Right lobe of liver (tissue), 6 donors: ENCODE measurements around the gene RAB35. TPM values are rescaled to one million over a fixed set of nuclear protein-coding genes. Genes with fewer than 3 reads are reported as not detected.

Source experiments
- ATAC-seq, 4 donors: fragments of 200-7000 bp; cut with Tn5 transposase; one replicate each; pipeline ENCODE4 v1.9.1; 2020; ENCODE audit warnings: mild to moderate bottlenecking in 4 of 4, moderate library complexity in 4 of 4
- DNase-seq, 3 donors: peaks; one replicate each; pipeline ENCODE4 v3.0.0-alpha.2; 2020
- H3K27ac ChIP-seq, 3 donors: fragments of 200-600 bp; one replicate each; pipeline ENCODE4 v1.8.0; 2022
- H3K27me3 ChIP-seq, 2 donors: fragments of 200-600 bp; one replicate each; pipeline ENCODE4 v1.8.0; 2022
- H3K36me3 ChIP-seq, 4 donors: fragments of 200-600 bp; sonication (generic) in 1 of 4; one replicate each; pipeline versions ENCODE4 v1.5.1 to v1.8.0; 2017 to 2022; ENCODE audit warnings: control low read depth in 1 of 4
- H3K4me1 ChIP-seq, 4 donors: fragments of 200-600 bp; sonication (generic) in 1 of 4; one replicate each; pipeline versions ENCODE4 v1.5.1 to v1.8.0; 2017 to 2022; ENCODE audit warnings: control low read depth in 1 of 4
- H3K4me3 ChIP-seq, 3 donors: fragments of 200-600 bp; one replicate each; pipeline ENCODE4 v1.8.0; 2022
- H3K9me3 ChIP-seq, 4 donors: fragments of 200-600 bp; sonication (generic) in 1 of 4; one replicate each; pipeline versions ENCODE4 v1.5.1 to v1.8.0; 2017 to 2022; ENCODE audit warnings: control low read depth in 1 of 4
- CTCF ChIP-seq, 4 donors: fragments of 200-600 bp in 3 of 4; fragments of 450-650 bp in 1 of 4; IDR thresholded peaks; one replicate each; pipeline versions ENCODE4 v1.5.1 to v1.8.0; 2016 to 2022; ENCODE audit warnings: antibody characterized with exemption in 4 of 4, mild to moderate bottlenecking in 2 of 4
- POLR2A ChIP-seq: fragments of 450-650 bp; IDR thresholded peaks from one replicate; pipeline ENCODE4 v1.6.1; 2017; ENCODE audit warnings: antibody characterized with exemption, mild to moderate bottlenecking
- WGBS: methylation state at CpG from one replicate; pipeline ENCODE4 v1.1.6; 2018; ENCODE audit warnings: low coverage, low lambda C conversion rate; ENCODE audit not compliant: insufficient coverage; ENCODE audit errors: missing lambda C conversion rate; 5-methylcytosine and 5-hydroxymethylcytosine counted together
- intact Hi-C, 2 donors: fragments of 100-400 bp; cut with DNase I; formaldehyde crosslinking; loops; one replicate each; pipeline versions ENCODE4 v1.11.2 to v1.14.1; 2022
- total RNA-seq, 6 experiments: library from RNA; depleted of rRNA in 2 of 6; stranded (reverse); fragments of >200 nt in 2 of 6; fragmentation: NEBNext Ultra II Directional in 3 of 6; extraction: Animal tissue kit (Norgen Biotek cat#: 25700) in 3 of 6; gene quantifications; one replicate each; pipeline versions ENCODE4 v1.1.0 to v1.2.4, GENCODE V29; 2016 to 2023
- donor health status: DM: no; HTN: yes; CAD: no.
- donor health status: DM: no; HTN: no; CAD: no.
- donor health status: DM: no; HTN: no; CAD: no.
- donor health status: DM: no; HTN: yes; CAD: no.
- donor health status: DM: no; HTN: yes; CAD: no.

Gene RAB35
- total RNA-seq, 6 experiments from 2014 or later: 11.7 to 22.1 (median 14.7) TPM

GRCh38 chr12:120089796-120090195 is 26.8 kb downstream of the RAB35 start:
- Histone ChIP-seq H3K36me3 (no peaks in the 10 kb centered on the region), H3K27ac (no peak overlapping the region), H3K4me3 (no peak overlapping the region), H3K4me1 (peaks cover 0 to 9% (median 0%) of the 10 kb centered on the region in 4 donors), H3K27me3 (no peaks in the 10 kb centered on the region), H3K9me3 (no peaks in the 10 kb centered on the region)
- intact Hi-C loops: loop anchor here in 1 of 2 donors (10.0 kb wide), 1 partner anchor 95 kb away; no protein-coding TSS in a partner anchor
- WGBS: no CpG with 5 or more reads among the region's 2 CpGs
- DNase-seq: no peak
- no peak for ATAC-seq
- TF ChIP-seq CTCF (IDR thresholded peaks at IDR 0.05) (no peak), POLR2A (no peak)

GRCh38 chr12:120089105-120089504 is 27.4 kb downstream of the RAB35 start:
- no peaks in the 10 kb centered on the region for H3K9me3 ChIP-seq
- H3K27ac ChIP-seq: no peak overlapping the region
- no peak overlapping the region for H3K4me3 ChIP-seq
- 18% methylated on average over 5 of the region's 8 CpGs for WGBS
- ATAC-seq (no peak), DNase-seq (no peak)
- no peaks in the 10 kb centered on the region for H3K27me3 ChIP-seq
- no peaks in the 10 kb centered on the region for H3K36me3 ChIP-seq
- H3K4me1 ChIP-seq: peaks cover 0 to 9% (median 0%) of the 10 kb centered on the region in 4 donors
- TF ChIP-seq POLR2A: no peak
- no peak for TF ChIP-seq CTCF (IDR thresholded peaks at IDR 0.05)
- intact Hi-C loops: no loop called here

GRCh38 chr12:120086801-120087621 is 29.5 kb downstream of the RAB35 start:
- 0% methylated on average over 21 of the region's 55 CpGs for WGBS
- ATAC-seq (peak; percentile 95 to 98 (median 97)), DNase-seq (peak; percentile 98 to 100 (median 99))
- intact Hi-C loops: no loop called here
- peak; percentile 97 to 99 (median 98) for TF ChIP-seq CTCF (IDR thresholded peaks at IDR 0.05)
- TF ChIP-seq POLR2A: no peak
- Histone ChIP-seq H3K27me3 (no peaks in the 10 kb centered on the region), H3K36me3 (no peaks in the 10 kb centered on the region), H3K4me1 (peaks cover 0 to 9% (median 0%) of the 10 kb centered on the region in 4 donors), H3K4me3 (peak overlapping the region in 2 of 3 donors; percentile 39 to 45), H3K27ac (peak overlapping the region in 1 of 3 donors; percentile 68), H3K9me3 (no peaks in the 10 kb centered on the region)

- DNase-seq (peak in 1 of 3 donors; percentile 16), ATAC-seq (no peak)
- 54% methylated on average over 6 of the region's 6 CpGs for WGBS
- H3K4me1 ChIP-seq: peaks cover 0 to 9% (median 0%) of the 10 kb centered on the region in 4 donors
- H3K36me3 ChIP-seq: no peaks in the 10 kb centered on the region
- intact Hi-C loops: no loop called here
- no peak overlapping the region for H3K4me3 ChIP-seq
- peak overlapping the region in 1 of 3 donors; percentile 41 for H3K27ac ChIP-seq
- TF ChIP-seq CTCF (IDR thresholded peaks at IDR 0.05) (no peak), POLR2A (no peak)
- no peaks in the 10 kb centered on the region for H3K27me3 ChIP-seq
- no peaks in the 10 kb centered on the region for H3K9me3 ChIP-seq
Observed at GRCh38 chr12:120085920-120086645, 30.5 kb downstream of the RAB35 start.
